HFF-Myc (cell line): ENCODE measurements around the gene FRMD6.
A peak's percentile ranks its signal among the peaks of the same experiment; 100 is the strongest.

ENCODE experiments used
- DNase-seq: peaks from one replicate; pipeline ENCODE4 v3.0.0-alpha.2; 2011; ENCODE audit warnings: low read depth; ENCODE audit errors: extremely low read depth
- H3K4me3 ChIP-seq: replicated peaks from 2 replicates; pipeline ENCODE4 v1.5.1; 2011; ENCODE audit warnings: low read depth, mild to moderate bottlenecking, control low read depth, low read length
- TF ChIP-seq, protein P1 (sequence below): IDR thresholded peaks from 2 replicates; pipeline ENCODE4 v1.5.1; 2012; ENCODE audit warnings: mild to moderate bottlenecking, low read depth, low read length, control low read depth; ENCODE audit errors: missing control alignments

Gene FRMD6

GRCh38 chr14:51638071-51638944, 13.4 kb upstream of the FRMD6 start:
- TF ChIP-seq, protein P1, sequence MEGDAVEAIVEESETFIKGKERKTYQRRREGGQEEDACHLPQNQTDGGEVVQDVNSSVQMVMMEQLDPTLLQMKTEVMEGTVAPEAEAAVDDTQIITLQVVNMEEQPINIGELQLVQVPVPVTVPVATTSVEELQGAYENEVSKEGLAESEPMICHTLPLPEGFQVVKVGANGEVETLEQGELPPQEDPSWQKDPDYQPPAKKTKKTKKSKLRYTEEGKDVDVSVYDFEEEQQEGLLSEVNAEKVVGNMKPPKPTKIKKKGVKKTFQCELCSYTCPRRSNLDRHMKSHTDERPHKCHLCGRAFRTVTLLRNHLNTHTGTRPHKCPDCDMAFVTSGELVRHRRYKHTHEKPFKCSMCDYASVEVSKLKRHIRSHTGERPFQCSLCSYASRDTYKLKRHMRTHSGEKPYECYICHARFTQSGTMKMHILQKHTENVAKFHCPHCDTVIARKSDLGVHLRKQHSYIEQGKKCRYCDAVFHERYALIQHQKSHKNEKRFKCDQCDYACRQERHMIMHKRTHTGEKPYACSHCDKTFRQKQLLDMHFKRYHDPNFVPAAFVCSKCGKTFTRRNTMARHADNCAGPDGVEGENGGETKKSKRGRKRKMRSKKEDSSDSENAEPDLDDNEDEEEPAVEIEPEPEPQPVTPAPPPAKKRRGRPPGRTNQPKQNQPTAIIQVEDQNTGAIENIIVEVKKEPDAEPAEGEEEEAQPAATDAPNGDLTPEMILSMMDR, result no peak
- no peak overlapping the region for H3K4me3 ChIP-seq
- no peak for DNase-seq

GRCh38 chr14:51639668-51640316, 11.9 kb upstream of the FRMD6 start:
- no peak overlapping the region for H3K4me3 ChIP-seq
- DNase-seq, result no peak
- TF ChIP-seq, protein P1, result no peak

GRCh38 chr14:51643140-51643539, 8.6 kb upstream of the FRMD6 start:
- no peak overlapping the region for H3K4me3 ChIP-seq
- TF ChIP-seq, protein P1, result no peak
- DNase-seq, result no peak

- DNase-seq, result no peak
- no peak overlapping the region for H3K4me3 ChIP-seq
- TF ChIP-seq, protein P1, result no peak
These were observed 7.3 kb upstream of the FRMD6 start for GRCh38 chr14:51644217-51644933.

DNA sequence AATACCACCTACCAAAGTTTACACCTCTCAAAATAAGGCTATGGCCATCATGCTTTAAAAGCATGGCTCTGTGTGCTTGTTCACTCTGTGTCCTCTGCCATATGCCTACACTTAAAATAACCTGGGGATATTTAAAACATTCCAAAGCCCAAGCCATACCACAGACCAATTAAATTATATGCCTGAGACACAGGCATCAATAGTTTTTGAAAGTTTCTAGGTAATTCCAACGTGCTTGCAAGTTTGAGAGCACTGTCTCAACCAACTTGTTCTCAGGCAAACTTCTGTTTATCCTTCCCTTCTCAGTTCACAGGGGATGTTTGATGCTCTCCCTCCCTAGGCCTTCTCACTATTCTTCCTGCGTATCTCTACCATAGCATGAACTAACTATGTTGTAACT, 3.4 kb upstream of the FRMD6 start:
- DNase-seq, result no peak
- TF ChIP-seq, protein P1, result no peak
- no peak overlapping the region; the same call in 1 of the 2 replicates for H3K4me3 ChIP-seq

GRCh38 chr14:51650716-51651387, 858 bp upstream of the FRMD6 start:
- H3K4me3 ChIP-seq, result peak overlapping the region; percentile 90
- TF ChIP-seq, protein P1, result no peak
- no peak for DNase-seq
